ENCODE results near the gene CAMK4.

Gene CAMK4

DNA sequence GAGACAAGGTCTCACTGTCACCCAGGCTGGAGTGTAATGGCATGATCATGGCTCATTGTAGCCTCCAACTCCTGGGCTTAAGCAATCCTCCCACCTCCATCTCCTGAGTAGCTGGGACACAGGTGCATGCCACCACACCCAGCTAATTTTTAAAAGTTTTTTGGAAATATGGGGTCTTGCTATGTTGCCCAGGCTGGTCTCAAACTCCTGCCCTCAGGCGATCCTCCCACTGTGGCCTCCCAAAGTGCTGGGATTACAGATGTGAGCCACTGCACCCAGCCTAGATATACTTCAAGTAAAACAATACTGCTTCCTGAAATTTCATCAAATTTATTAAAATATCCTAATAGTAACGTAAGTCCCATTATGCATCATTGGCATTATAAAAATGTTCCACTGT lies 254.7 kb downstream of the CAMK4 start:
- DNase-seq (ENCODE audit: insufficient read length): no peak
- TF ChIP-seq POLR2A (IDR thresholded peaks at IDR 0.05; ENCODE audit: low read depth, low read length) (no peak), TAF1 (IDR thresholded peaks at IDR 0.05; ENCODE audit: borderline replicate concordance, low read depth, low read length) (no peak), POLR2AphosphoS5 (IDR thresholded peaks at IDR 0.05; ENCODE audit: low read depth, low read length) (no peak)
- no peak for FAIRE-seq

DNA sequence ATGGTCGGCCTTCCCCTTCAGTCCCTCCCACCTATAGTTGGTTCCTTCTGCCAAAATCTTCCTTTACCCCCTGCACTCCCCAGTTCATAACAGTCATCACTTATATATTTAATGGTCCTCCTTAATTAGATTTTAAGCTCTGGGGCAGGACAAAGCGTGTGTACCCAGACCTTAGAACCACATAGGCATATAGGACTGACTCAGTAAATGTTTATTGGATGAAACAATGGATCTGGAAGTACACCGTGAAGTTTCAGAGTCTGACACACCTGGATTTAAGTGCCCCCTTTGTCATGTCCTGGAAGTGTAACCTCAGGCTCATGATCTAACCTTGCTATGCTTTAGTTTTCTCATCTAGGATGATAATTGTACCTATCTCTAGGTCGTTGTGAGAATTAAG lies 256.2 kb downstream of the CAMK4 start:
- FAIRE-seq: no peak

DNA sequence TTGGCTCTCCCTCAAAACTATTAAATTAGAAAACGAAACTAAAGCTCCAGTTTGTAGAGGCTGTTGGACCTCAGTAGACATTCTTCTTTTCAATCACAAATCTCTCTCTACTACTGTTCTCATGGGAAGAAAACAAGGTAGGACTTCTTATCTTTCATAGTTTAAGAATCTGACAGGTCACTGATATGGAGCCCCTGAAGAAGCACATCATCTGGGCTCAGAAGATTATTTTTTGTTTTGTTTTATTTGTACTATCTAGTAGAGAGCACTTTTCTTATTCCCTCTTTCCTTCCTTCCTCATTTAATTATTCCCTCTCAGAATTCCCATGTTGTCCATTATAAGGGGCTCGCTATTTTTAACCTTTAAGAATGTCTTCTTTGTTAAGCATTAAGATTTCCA lies 261.9 kb downstream of the CAMK4 start:
- FAIRE-seq (no peak), DNase-seq (ENCODE audit: insufficient read length) (no peak)
- TF ChIP-seq POLR2AphosphoS5 (IDR thresholded peaks at IDR 0.05; ENCODE audit: low read depth, low read length): no peak
- TF ChIP-seq POLR2A (IDR thresholded peaks at IDR 0.05; ENCODE audit: low read depth, low read length): no peak
- TF ChIP-seq TAF1 (IDR thresholded peaks at IDR 0.05; ENCODE audit: borderline replicate concordance, low read depth, low read length): no peak

More for the DNA sequence above, 256.2 kb downstream of the CAMK4 start:
- DNase-seq (ENCODE audit: insufficient read length): no peak
- TF ChIP-seq POLR2A (IDR thresholded peaks at IDR 0.05; ENCODE audit: low read depth, low read length): no peak

DNA sequence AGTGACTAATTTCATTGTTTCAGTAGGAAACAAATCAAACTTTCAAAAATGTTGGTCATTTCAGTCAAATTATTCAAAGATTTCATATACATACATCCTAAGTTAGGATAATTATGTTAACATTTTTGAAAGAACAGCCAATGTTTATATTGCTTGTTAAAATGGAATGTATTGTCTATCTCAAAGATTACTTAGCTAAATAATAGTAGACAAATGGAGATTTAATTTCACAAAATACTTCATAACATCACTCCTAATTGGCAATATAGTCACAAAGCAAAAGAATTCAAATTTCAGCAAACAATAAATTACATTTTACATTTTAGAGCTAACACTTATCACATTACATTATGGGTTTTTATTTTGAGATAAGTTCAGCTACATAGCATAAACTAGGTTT lies 262.7 kb downstream of the CAMK4 start:
- FAIRE-seq (no peak), DNase-seq (ENCODE audit: insufficient read length) (no peak)
- TF ChIP-seq POLR2A (IDR thresholded peaks at IDR 0.05; ENCODE audit: low read depth, low read length) (no peak), POLR2AphosphoS5 (IDR thresholded peaks at IDR 0.05; ENCODE audit: low read depth, low read length) (no peak), TAF1 (IDR thresholded peaks at IDR 0.05; ENCODE audit: borderline replicate concordance, low read depth, low read length) (no peak)

DNA sequence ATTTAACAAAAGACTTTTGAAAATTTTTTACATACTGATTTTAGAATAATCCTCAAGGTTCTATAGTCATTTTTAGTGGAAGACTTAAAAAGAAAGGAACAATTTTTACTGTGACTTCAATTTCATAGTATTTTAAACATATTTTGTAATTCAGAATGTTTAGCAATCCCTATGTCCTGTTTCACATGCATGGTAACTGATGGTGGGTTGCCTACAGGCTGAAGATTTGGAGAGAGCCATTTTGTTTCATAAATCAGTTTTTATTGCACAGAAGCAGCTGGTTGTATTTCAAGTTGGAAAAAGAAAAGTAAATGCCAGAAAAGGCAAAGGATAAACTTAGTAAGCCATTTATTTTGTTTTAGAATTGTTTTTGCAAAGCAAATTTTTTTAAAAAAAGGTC lies 264.2 kb downstream of the CAMK4 start:
- TF ChIP-seq TAF1 (IDR thresholded peaks at IDR 0.05; ENCODE audit: borderline replicate concordance, low read depth, low read length) (no peak), POLR2AphosphoS5 (IDR thresholded peaks at IDR 0.05; ENCODE audit: low read depth, low read length) (no peak), POLR2A (IDR thresholded peaks at IDR 0.05; ENCODE audit: low read depth, low read length) (no peak)
- no peak for DNase-seq (ENCODE audit: insufficient read length)
- no peak for FAIRE-seq

DNA sequence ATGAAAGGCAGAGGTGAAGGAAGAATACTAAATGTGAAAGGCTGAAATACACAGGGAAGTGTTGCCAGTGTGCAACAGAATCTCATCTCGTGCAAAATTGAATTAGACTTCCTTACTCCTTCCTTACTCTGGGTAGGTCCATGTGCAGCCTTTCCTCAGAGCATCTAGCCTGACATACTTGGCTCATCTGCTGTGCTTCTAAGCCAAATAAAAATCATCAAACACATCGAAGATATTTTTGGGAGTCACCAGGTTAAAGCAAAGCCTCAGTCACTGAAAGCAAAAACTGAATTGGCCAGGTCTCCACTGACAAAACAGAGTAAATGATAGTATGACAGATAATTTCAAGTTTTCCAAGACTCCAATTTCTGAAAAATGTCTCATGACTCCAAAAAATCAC lies 268.8 kb downstream of the CAMK4 start:
- no peak for DNase-seq (ENCODE audit: insufficient read length)
- TF ChIP-seq POLR2AphosphoS5 (IDR thresholded peaks at IDR 0.05; ENCODE audit: low read depth, low read length) (no peak), POLR2A (IDR thresholded peaks at IDR 0.05; ENCODE audit: low read depth, low read length) (no peak)
- FAIRE-seq: peak; percentile 70

DNA sequence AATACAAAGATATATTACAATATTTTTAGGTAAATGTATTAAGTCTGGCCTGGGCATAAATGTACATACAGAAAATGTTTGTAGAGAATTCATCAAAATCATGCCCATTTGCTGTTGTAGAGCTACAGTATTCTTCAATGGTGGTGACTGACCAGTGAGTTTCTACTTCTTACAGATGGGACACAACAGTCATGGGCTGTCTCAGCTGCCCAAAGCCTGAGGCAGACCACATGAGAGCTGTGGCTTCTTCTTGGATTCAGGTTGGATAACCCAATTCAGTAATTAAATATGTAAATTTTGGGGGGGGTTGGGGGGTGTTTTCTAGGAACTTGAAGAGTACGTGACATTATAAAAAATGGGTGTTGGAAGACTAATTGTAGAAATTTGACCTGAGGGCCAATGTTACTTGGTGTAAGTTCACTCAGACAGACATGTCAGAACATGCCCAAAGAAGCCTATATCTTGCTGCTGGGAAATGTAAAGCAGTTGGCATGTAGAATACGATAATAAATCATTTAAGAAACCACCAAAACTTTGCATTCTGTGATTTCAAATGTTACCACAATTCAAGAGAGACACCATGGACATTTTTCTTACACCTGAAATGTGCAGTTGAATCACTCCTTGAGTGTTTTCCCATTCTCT lies 270.3 kb downstream of the CAMK4 start:
- FAIRE-seq: no peak

DNA sequence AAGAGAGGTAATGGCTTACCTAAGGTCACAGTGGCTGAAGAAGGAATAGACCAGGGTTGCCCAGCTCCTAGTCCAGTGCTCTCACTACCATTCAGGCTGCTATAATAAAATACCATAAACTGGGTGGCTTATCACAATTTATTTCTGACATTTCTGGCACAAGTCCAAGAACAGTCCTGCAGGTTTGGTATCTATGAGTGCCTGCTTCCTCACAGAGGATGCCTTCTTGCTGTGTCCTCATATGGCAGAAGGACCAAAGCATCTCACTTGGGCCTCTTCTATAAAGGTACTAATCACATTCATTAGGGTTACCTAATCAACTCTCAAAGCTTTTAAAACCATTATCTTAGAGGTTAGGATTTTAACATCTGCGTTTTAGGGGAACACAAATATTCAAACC lies 271.0 kb downstream of the CAMK4 start:
- TF ChIP-seq POLR2AphosphoS5 (IDR thresholded peaks at IDR 0.05; ENCODE audit: low read depth, low read length): peak; percentile 23; the same call in 1 of the 2 replicates
- TF ChIP-seq TAF1 (IDR thresholded peaks at IDR 0.05; ENCODE audit: borderline replicate concordance, low read depth, low read length): no peak
- TF ChIP-seq POLR2A (IDR thresholded peaks at IDR 0.05; ENCODE audit: low read depth, low read length): no peak
- DNase-seq (ENCODE audit: insufficient read length) (no peak), FAIRE-seq (no peak)

More for the DNA sequence above, 270.3 kb downstream of the CAMK4 start:
- no peak for DNase-seq (ENCODE audit: insufficient read length)
- TF ChIP-seq POLR2A (IDR thresholded peaks at IDR 0.05; ENCODE audit: low read depth, low read length): no peak
- TF ChIP-seq POLR2AphosphoS5 (IDR thresholded peaks at IDR 0.05; ENCODE audit: low read depth, low read length): no peak
- TF ChIP-seq TAF1 (IDR thresholded peaks at IDR 0.05; ENCODE audit: borderline replicate concordance, low read depth, low read length): no peak

DNA sequence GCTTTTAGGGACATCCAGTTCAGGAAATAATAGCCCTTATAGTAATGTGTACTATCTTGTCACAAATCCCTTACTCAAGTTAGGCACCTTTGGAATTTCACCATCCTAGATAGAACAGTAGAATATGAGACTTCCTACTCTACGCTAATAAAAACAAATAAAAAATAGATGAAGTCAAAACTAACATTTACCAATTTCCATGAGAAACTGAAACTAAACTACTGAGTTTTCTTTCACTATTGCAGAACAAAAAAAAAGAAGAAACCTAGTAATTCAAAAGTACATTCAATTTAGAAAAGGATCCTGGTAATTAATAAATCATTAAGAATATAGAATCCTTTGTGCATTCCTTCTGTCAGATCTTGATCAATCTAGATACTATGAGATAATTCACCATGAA lies 274.2 kb downstream of the CAMK4 start:
- TF ChIP-seq POLR2AphosphoS5 (IDR thresholded peaks at IDR 0.05; ENCODE audit: low read depth, low read length) (no peak), POLR2A (IDR thresholded peaks at IDR 0.05; ENCODE audit: low read depth, low read length) (no peak), TAF1 (IDR thresholded peaks at IDR 0.05; ENCODE audit: borderline replicate concordance, low read depth, low read length) (no peak)
- no peak for DNase-seq (ENCODE audit: insufficient read length)
- no peak for FAIRE-seq

DNA sequence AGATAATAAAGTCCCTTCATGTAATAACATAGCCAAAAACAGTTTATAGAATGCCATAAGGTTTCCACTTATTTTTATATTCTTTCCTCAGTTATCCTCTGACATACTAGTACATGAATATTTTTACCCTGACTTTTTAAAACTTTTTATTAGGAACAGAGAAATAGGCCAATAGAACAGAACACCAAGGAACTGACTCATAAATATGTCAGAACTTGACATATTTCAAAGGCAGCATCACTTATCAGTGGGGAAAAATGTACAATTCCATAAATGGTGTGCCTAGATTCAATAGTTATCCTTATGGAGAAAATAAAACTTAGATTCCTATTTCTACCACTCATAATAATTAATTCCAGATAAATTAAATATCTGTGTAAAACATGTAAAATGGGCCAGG lies 278.8 kb downstream of the CAMK4 start:
- TF ChIP-seq POLR2AphosphoS5 (IDR thresholded peaks at IDR 0.05; ENCODE audit: low read depth, low read length) (no peak), POLR2A (IDR thresholded peaks at IDR 0.05; ENCODE audit: low read depth, low read length) (no peak), TAF1 (IDR thresholded peaks at IDR 0.05; ENCODE audit: borderline replicate concordance, low read depth, low read length) (no peak)
- DNase-seq (ENCODE audit: insufficient read length) (no peak), FAIRE-seq (no peak)

DNA sequence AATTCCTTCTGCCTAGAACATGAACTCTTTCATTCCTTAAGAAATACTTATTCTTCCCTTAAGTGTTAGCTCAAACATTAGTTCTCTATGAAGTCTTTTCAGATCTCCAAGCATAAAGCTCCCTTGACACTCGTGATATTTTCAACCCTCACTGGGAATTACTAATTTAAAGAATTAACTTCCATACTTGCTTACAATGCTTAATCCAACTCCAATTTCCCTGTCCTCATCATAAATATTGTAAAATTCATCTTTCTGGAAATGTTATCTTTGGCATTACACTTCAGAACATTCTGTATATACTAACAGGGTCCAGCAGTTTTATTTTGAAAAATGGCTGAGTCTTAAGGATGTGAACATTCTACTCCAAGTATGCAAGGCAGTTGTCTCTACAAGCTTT lies 280.9 kb downstream of the CAMK4 start:
- TF ChIP-seq POLR2A (IDR thresholded peaks at IDR 0.05; ENCODE audit: low read depth, low read length): no peak
- FAIRE-seq: no peak
- no peak for DNase-seq (ENCODE audit: insufficient read length)

DNA sequence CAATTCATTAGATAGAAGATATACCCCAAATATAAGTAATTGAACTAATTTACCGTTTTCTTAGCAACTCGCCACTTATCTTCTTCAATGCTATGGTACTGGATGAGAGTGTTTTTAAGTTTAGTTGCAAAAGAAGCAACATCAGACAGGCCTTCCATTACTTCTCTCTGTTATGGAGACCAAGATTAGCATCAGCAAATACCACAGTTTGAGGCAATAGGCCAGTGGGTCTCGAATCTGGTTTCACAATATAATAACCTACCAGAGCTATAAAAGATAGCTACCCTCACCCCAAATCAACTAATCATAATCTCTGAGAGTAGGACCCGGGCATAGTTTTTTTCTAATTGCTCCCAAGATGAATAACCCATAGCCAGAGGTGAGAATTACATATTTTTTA lies 283.1 kb downstream of the CAMK4 start:
- TF ChIP-seq POLR2AphosphoS5 (IDR thresholded peaks at IDR 0.05; ENCODE audit: low read depth, low read length): no peak
- TF ChIP-seq TAF1 (IDR thresholded peaks at IDR 0.05; ENCODE audit: borderline replicate concordance, low read depth, low read length): no peak
- TF ChIP-seq POLR2A (IDR thresholded peaks at IDR 0.05; ENCODE audit: low read depth, low read length): no peak
- FAIRE-seq (no peak), DNase-seq (ENCODE audit: insufficient read length) (no peak)

DNA sequence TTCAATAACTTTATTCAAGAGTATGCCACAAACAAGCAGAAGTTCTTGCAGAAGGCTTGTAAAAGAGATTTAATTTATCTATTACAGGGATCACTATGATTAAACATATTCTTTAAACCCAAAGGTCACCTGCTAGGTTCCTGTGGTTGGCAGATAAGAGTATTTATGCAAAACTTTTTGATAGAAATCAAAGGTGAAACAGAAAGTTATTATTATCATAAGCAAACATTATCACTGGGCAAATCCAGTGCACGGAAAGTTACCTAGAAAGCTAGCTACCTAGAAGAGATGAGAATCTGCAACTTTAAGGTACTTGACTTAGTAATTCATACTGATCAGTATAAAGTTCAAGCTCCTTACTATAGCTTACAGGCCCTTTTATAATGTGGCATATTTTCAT lies 284.9 kb downstream of the CAMK4 start:
- FAIRE-seq: peak; percentile 9
- TF ChIP-seq TAF1 (IDR thresholded peaks at IDR 0.05; ENCODE audit: borderline replicate concordance, low read depth, low read length) (no peak), POLR2AphosphoS5 (IDR thresholded peaks at IDR 0.05; ENCODE audit: low read depth, low read length) (no peak), POLR2A (IDR thresholded peaks at IDR 0.05; ENCODE audit: low read depth, low read length) (no peak)
- DNase-seq (ENCODE audit: insufficient read length): no peak
